LNCAP (cell line): Measurements from ENCODE around the gene ANAPC15.

Source experiments
- TF ChIP-seq, protein P1 (sequence below): fragments of 450-650 bp; IDR thresholded peaks from 2 replicates; pipeline ENCODE4 v1.5.1; 2017; ENCODE audit warnings: mild to moderate bottlenecking

The ANAPC15 gene

DNA sequence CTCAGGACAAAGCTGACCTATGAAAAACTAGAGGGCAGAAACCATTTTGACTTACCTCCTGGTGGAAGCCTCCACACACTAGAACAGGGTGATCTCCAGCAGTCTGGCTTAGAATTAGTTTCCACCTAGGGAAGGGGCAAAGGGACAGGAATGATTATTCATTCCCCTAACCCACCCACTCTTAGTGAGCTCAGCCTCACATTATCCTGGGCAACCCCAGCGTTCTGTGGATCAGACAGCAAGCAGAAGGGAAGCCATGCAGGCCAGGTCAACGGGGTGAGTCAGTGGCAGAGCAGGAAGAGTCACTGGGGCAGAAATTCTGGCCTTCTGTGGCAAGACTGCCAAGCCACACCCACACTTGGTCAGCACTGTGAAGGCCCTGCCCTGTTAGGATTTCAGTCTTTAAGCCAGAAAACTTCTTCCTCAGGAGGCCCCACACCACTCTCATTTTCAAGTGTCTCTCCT is 42.7 kb downstream of the ANAPC15 start:
- TF ChIP-seq, protein P1, sequence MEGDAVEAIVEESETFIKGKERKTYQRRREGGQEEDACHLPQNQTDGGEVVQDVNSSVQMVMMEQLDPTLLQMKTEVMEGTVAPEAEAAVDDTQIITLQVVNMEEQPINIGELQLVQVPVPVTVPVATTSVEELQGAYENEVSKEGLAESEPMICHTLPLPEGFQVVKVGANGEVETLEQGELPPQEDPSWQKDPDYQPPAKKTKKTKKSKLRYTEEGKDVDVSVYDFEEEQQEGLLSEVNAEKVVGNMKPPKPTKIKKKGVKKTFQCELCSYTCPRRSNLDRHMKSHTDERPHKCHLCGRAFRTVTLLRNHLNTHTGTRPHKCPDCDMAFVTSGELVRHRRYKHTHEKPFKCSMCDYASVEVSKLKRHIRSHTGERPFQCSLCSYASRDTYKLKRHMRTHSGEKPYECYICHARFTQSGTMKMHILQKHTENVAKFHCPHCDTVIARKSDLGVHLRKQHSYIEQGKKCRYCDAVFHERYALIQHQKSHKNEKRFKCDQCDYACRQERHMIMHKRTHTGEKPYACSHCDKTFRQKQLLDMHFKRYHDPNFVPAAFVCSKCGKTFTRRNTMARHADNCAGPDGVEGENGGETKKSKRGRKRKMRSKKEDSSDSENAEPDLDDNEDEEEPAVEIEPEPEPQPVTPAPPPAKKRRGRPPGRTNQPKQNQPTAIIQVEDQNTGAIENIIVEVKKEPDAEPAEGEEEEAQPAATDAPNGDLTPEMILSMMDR, result no peak

DNA sequence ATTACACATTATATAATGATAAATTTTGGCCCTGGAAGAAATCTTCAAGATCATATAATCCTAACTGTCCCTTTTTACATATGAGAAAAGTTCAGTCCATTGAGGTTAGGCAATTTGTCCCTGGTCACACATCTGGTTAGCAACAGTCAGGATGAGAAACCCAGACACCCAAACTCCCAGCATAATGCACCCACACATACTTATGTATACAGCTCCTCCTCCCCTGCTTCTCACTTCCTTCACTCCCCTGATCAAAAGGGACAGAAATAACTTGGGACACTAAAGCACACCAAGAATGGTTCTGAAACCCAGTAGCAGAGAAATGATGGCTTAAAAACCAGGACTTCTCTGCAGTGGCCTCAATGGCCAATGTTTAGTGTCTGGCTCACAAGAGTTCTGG is 43.3 kb downstream of the ANAPC15 start:
- TF ChIP-seq, protein P1, result no peak

DNA sequence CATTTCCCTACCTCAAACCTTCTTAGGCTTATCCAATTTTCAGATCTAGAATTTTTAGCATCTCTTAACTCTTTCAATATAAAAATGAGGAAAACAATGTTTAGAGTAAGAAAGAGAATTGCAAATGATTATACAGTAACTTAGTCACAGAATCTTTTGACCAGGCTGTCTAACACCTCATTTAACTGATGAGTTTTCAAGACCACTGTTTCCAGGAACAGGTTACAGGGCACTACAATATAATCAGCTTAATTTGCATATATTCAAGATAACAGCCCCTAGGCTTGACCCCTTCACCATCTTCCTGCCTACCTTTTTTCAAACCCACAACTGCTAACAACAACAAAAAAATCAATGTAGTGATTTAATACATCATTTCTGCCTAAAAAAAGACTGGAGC is 44.8 kb downstream of the ANAPC15 start:
- TF ChIP-seq, protein P1, result no peak

DNA sequence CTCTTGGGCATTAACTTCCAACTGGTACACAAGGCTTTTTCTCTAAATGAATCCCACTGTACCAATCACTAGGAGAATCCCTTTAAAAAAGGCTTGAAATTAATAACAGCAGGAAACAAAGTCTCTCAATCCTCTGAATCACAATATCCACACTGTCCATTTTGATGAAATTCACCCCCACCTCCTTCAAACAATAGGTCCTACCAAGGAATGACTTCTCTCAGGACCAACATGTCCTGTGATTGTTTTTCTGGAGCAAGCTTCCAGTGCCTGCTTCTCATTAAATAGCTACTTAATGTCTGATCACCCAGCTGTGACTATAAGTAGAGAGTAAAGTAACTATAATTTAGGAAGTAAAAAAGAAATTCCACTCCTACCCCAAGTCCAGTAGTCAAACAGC is 45.2 kb downstream of the ANAPC15 start:
- TF ChIP-seq, protein P1, result no peak

DNA sequence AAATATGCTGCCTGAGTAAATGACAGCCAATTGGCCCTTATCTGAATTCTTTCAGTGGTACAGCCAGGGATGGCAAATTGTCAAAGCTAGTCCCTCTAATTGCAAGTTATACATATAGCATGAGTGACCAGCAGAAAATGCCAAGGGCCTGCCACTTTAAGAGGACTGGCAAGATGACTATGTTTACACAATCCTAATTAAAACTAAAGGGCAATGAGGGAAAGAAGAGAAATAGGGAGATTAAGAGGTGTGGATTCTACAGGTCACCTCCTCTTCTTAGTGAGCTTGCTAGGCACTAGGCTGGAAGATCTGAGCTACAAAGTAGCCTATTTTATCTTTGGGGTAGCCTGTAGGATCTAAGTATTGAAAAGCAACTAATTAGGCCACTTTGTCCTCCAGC is 45.6 kb downstream of the ANAPC15 start:
- TF ChIP-seq, protein P1, result no peak

DNA sequence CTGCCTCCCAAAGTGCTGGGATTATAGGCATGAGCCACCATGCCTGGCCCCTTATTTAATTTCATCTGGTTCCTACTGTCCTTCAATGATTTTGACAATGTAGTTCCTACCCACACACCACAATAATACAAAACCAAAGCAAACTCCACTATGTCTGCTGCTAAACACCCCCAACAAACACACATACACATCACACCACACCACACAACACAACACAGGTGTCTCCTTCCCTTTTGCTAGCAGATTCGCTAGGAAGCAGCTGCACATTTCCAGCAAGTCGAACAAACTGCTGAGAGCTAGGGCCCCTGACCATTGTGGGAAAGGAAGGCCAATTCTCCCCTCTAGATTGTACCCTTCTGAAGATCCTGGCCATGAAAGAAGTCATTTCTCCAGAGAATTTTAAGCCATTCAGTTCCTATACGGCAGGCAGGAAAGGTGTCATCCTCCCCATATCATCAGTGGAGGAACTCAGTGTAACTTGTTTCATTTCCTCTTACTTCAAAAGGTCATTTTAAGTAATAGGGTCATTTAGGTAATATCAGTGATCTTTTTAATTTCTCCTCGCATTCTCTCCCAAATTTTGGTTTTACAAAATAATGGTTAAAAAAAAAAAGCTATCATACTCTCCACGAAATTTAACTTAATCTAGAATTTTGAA is 50.6 kb downstream of the ANAPC15 start:
- TF ChIP-seq, protein P1, result no peak
